ENCODE results near the gene SRSF12. TPM values are rescaled to one million over a fixed set of nuclear protein-coding genes. Genes with fewer than 3 reads are reported as not detected.
"Not testable (repeated sequence)": the region's sequence is repeated elsewhere in the genome, so short reads cannot be mapped to it uniquely, and the experiment has no call there.

Gene SRSF12
- total and polyA plus RNA-seq, 2 donors (not counting 3 experiments of a cell fraction or from before 2014, with no cell fraction given): 0.07 to 0.18 TPM

GRCh38 chr6:89066940-89067646 lies 50.8 kb downstream of the SRSF12 start:
- no peak for TF ChIP-seq EZH2 (IDR thresholded peaks at IDR 0.05; ENCODE audit: borderline replicate concordance, low read depth, low read length, severe bottlenecking)
- no peak for TF ChIP-seq JUN (IDR thresholded peaks at IDR 0.05; ENCODE audit: borderline replicate concordance, insufficient read depth, insufficient read length, low read depth)
- no peak for TF ChIP-seq MYC (IDR thresholded peaks at IDR 0.05; ENCODE audit: low read depth, low read length)
- TF ChIP-seq POLR2A (IDR thresholded peaks at IDR 0.05; ENCODE audit: low read depth, low read length): no peak
- no peak for TF ChIP-seq POLR2AphosphoS5 (IDR thresholded peaks at IDR 0.05; ENCODE audit: insufficient read depth, low read depth, low read length)
- no peak for TF ChIP-seq CTCF (IDR thresholded peaks at IDR 0.05; ENCODE audit: extremely low read depth in 1 of 2, insufficient read depth in 1 of 2, low read depth in 1 of 2, low read length in 2 of 2)
- TF ChIP-seq FOS (IDR thresholded peaks at IDR 0.05; ENCODE audit: borderline replicate concordance, insufficient read depth, low read length): no peak
- no peak for TF ChIP-seq MAX (IDR thresholded peaks at IDR 0.05; ENCODE audit: insufficient read depth, insufficient read length)
- TF ChIP-seq GATA2 (IDR thresholded peaks at IDR 0.05; ENCODE audit: insufficient read depth, insufficient read length, low read depth, low read length): no peak
- Histone ChIP-seq H3K9ac (replicated peaks; ENCODE audit: extremely low read depth, insufficient read depth, low read length) (no peak overlapping the region), H3K4me2 (ENCODE audit: insufficient read depth, low read length) (no peak overlapping the region), H3K27ac (ENCODE audit: insufficient read depth, low read depth, low read length) (no peak overlapping the region), H3K9me3 (replicated peaks; ENCODE audit: control insufficient read depth, insufficient read depth, low read length) (no peaks in the 10 kb centered on the region), H2AFZ (ENCODE audit: low read depth, low read length) (no peak overlapping the region), H3K27me3 (ENCODE audit: control insufficient read depth in 2 of 2, insufficient read depth in 2 of 2, low read length in 2 of 2) (peaks cover 1 to 9% of the 10 kb centered on the region in 2 experiments), H3K9me1 (replicated peaks; ENCODE audit: control insufficient read depth, extremely low read depth, insufficient read depth, low read length) (no peaks in the 10 kb centered on the region), H3K36me3 (ENCODE audit: control insufficient read depth in 2 of 2, extremely low read depth in 1 of 2, insufficient read depth in 2 of 2, low read length in 2 of 2) (no peaks in the 10 kb centered on the region), H3K79me2 (ENCODE audit: control insufficient read depth, insufficient read depth, low read length) (no peaks in the 10 kb centered on the region), H3K4me3 (replicated peaks in 1 of 3; ENCODE audit: insufficient read depth in 1 of 3, low read depth in 1 of 3, low read length in 3 of 3) (no peak overlapping the region), H3K4me1 (ENCODE audit: control insufficient read depth, extremely low read depth, insufficient read depth, low read length) (no peaks in the 10 kb centered on the region), H4K20me1 (replicated peaks; ENCODE audit: control insufficient read depth, extremely low read depth, insufficient read depth, low read length) (no peaks in the 10 kb centered on the region)
- CTCF ChIA-PET: interaction anchor here (1.4 to 2.2 kb wide), 3 partner anchors 12 to 305 kb away, joined by 3 to 10 read pairs (median 5); no protein-coding TSS in a partner anchor
- POLR2A ChIA-PET: no interaction called here
- dilution Hi-C loops (cut with MboI; ENCODE audit: extremely low pct_ligation_motif_present, low sequenced_read_pairs): no loop called here
- BruUV-seq (replicated peaks): no TSS peak
- FAIRE-seq: no peak
- DNase-seq (ENCODE audit: low read depth, low spot score): no peak
- intact Hi-C loops (cut with micrococcal nuclease): no loop called here

- H3K9me3 ChIP-seq (replicated peaks; ENCODE audit: control insufficient read depth, insufficient read depth, low read length); H3K79me2 ChIP-seq (ENCODE audit: control insufficient read depth, insufficient read depth, low read length); H3K4me2 ChIP-seq (ENCODE audit: insufficient read depth, low read length); H3K4me3 ChIP-seq (replicated peaks in 1 of 3; ENCODE audit: insufficient read depth in 1 of 3, low read depth in 1 of 3, low read length in 3 of 3); FAIRE-seq; H3K9ac ChIP-seq (replicated peaks; ENCODE audit: extremely low read depth, insufficient read depth, low read length); dilution Hi-C loops (cut with MboI; ENCODE audit: extremely low pct_ligation_motif_present, low sequenced_read_pairs); H3K27me3 ChIP-seq (ENCODE audit: control insufficient read depth in 2 of 2, insufficient read depth in 2 of 2, low read length in 2 of 2); H2AFZ ChIP-seq (ENCODE audit: low read depth, low read length); H3K27ac ChIP-seq (ENCODE audit: insufficient read depth, low read depth, low read length); H4K20me1 ChIP-seq (replicated peaks; ENCODE audit: control insufficient read depth, extremely low read depth, insufficient read depth, low read length); POLR2A ChIA-PET; DNase-seq (ENCODE audit: low read depth, low spot score); H3K36me3 ChIP-seq (ENCODE audit: control insufficient read depth in 2 of 2, extremely low read depth in 1 of 2, insufficient read depth in 2 of 2, low read length in 2 of 2); BruUV-seq (replicated peaks); H3K9me1 ChIP-seq (replicated peaks; ENCODE audit: control insufficient read depth, extremely low read depth, insufficient read depth, low read length); intact Hi-C loops (cut with micrococcal nuclease); H3K4me1 ChIP-seq (ENCODE audit: control insufficient read depth, extremely low read depth, insufficient read depth, low read length): not testable (repeated sequence)
- CTCF ChIA-PET: interaction anchor here (1.4 to 2.2 kb wide), 2 partner anchors 83 to 306 kb away, joined by 3 to 10 read pairs; no protein-coding TSS in a partner anchor
Measured at GRCh38 chr6:89066121-89066520, 51.8 kb downstream of the SRSF12 start.

Data from endothelial cell of umbilical vein (primary cell).